DND-41 (cell line): ENCODE measurements around the gene MMGT1.

Source experiments
- CTCF ChIP-seq: IDR thresholded peaks from 2 replicates; pipeline ENCODE4 v1.5.1; 2012; ENCODE audit warnings: borderline replicate concordance, low read length, moderate library complexity, mild to moderate bottlenecking; ENCODE audit not compliant: poor library complexity, severe bottlenecking; ENCODE audit errors: extremely low read depth
- EZH2 ChIP-seq: IDR thresholded peaks from 3 replicates; pipeline ENCODE4 v1.6.1; 2012; ENCODE audit warnings: borderline replicate concordance, low read depth, mild to moderate bottlenecking, moderate library complexity, low read length, inconsistent platforms; ENCODE audit not compliant: severe bottlenecking

GRCh38 chrX:135923353-135923752 lies 50.4 kb downstream of the MMGT1 start:
- TF ChIP-seq EZH2 = no peak
- peak; percentile 37 for TF ChIP-seq CTCF
